ENCODE data around the gene ZBTB49. TPM values are rescaled to one million over a fixed set of nuclear protein-coding genes. Genes with fewer than 3 reads are reported as not detected.

Gene ZBTB49
- total and polyA plus RNA-seq, 2 donors (not counting 1 experiment from before 2014, with no cell fraction given) = 7.0 to 16.9 TPM

- POLR2A ChIA-PET = no interaction called here
- Histone ChIP-seq H2AFZ (ENCODE audit: insufficient read depth, low read depth, low read length, poor library complexity, severe bottlenecking) (no peak overlapping the region), H4K20me1 (ENCODE audit: control insufficient read depth, insufficient read depth, low read length, poor library complexity, severe bottlenecking) (no peaks in the 10 kb centered on the region), H3K4me3 (ENCODE audit: control extremely low read depth in 1 of 5, extremely low read depth in 1 of 5, insufficient read depth in 1 of 5, low read depth in 2 of 5, low read length in 4 of 5) (no peak overlapping the region), H3K9me3 (ENCODE audit: control extremely low read depth in 1 of 3, control insufficient read depth in 2 of 3, insufficient read depth in 1 of 3, low read length in 2 of 3) (no peaks in the 10 kb centered on the region), H3K4me2 (replicated peaks; ENCODE audit: low read depth, low read length, poor library complexity, severe bottlenecking) (no peak overlapping the region), H3K27ac (ENCODE audit: low read length in 2 of 2) (no peak overlapping the region), H3K4me1 (ENCODE audit: control insufficient read depth in 2 of 2, insufficient read depth in 2 of 2, low read length in 2 of 2) (no peaks in the 10 kb centered on the region), H3K79me2 (ENCODE audit: control insufficient read depth, insufficient read depth, low read length) (no peaks in the 10 kb centered on the region), H3K9ac (ENCODE audit: low read length) (no peak overlapping the region), H3K36me3 (replicated peaks in 1 of 2; ENCODE audit: control extremely low read depth in 1 of 2, control insufficient read depth in 1 of 2, extremely low read depth in 1 of 2, insufficient read depth in 2 of 2, low read length in 1 of 2) (peaks cover 1 to 22% of the 10 kb centered on the region in 2 experiments), H3K27me3 (replicated peaks in 1 of 4; ENCODE audit: control extremely low read depth in 1 of 4, control insufficient read depth in 3 of 4, insufficient read depth in 4 of 4, low read length in 3 of 4) (no peaks in the 10 kb centered on the region)
- H3K27ac Mint-ChIP-seq = no peak overlapping the region
- CTCF ChIA-PET = no interaction called here
- WGBS (ENCODE audit: insufficient coverage) = 99% methylated on average over 6 of the region's 9 CpGs
- H3K9me3 Mint-ChIP-seq (ENCODE audit: insufficient read depth) = no peaks in the 10 kb centered on the region
- no peaks in the 10 kb centered on the region for H3K27me3 Mint-ChIP-seq
- ATAC-seq (ENCODE audit: low read depth) (no peak), DNase-seq (no peak)
- TF ChIP-seq, protein P1, sequence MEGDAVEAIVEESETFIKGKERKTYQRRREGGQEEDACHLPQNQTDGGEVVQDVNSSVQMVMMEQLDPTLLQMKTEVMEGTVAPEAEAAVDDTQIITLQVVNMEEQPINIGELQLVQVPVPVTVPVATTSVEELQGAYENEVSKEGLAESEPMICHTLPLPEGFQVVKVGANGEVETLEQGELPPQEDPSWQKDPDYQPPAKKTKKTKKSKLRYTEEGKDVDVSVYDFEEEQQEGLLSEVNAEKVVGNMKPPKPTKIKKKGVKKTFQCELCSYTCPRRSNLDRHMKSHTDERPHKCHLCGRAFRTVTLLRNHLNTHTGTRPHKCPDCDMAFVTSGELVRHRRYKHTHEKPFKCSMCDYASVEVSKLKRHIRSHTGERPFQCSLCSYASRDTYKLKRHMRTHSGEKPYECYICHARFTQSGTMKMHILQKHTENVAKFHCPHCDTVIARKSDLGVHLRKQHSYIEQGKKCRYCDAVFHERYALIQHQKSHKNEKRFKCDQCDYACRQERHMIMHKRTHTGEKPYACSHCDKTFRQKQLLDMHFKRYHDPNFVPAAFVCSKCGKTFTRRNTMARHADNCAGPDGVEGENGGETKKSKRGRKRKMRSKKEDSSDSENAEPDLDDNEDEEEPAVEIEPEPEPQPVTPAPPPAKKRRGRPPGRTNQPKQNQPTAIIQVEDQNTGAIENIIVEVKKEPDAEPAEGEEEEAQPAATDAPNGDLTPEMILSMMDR (IDR thresholded peaks at IDR 0.05) = no peak
- TF ChIP-seq EZH2 (IDR thresholded peaks at IDR 0.05; ENCODE audit: borderline replicate concordance, insufficient read depth, low read depth, low read length, poor library complexity, severe bottlenecking) = no peak
- no peak overlapping the region for H3K4me3 Mint-ChIP-seq
- H3K4me1 Mint-ChIP-seq = no peaks in the 10 kb centered on the region
- intact Hi-C loops (cut with micrococcal nuclease) = no loop called here
These were observed 18.9 kb downstream of the ZBTB49 start for GRCh38 chr4:4308800-4309441.

DNA sequence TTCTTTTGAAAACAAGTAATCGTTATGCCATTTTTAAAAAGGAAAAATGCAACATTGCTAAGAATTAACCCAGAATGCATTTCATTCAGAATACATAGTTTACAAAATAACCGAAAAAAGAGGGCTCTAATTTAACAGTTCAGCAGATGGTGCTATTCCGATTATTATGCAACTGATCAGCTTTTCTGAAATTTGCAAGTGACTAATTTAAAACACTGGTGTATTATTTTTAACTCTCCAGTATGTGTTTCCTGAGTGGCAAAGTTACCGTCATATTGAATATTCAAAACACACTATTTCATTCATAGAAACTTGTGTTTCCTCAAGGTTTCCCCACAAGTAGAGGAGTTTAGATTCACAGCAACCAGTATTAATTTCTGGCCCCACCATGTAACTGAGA is 21.1 kb downstream of the ZBTB49 start:
- no peaks in the 10 kb centered on the region for H3K9me3 Mint-ChIP-seq (ENCODE audit: insufficient read depth)
- ATAC-seq (ENCODE audit: low read depth) = no peak
- CTCF ChIA-PET = no interaction called here
- H3K27me3 Mint-ChIP-seq = no peaks in the 10 kb centered on the region
- TF ChIP-seq EZH2 (IDR thresholded peaks at IDR 0.05; ENCODE audit: borderline replicate concordance, insufficient read depth, low read depth, low read length, poor library complexity, severe bottlenecking) = no peak
- TF ChIP-seq, protein P1 (IDR thresholded peaks at IDR 0.05) = no peak
- H3K27me3 ChIP-seq (replicated peaks in 1 of 4; ENCODE audit: control extremely low read depth in 1 of 4, control insufficient read depth in 3 of 4, insufficient read depth in 4 of 4, low read length in 3 of 4) = no peaks in the 10 kb centered on the region
- no peak overlapping the region for H3K27ac ChIP-seq (ENCODE audit: low read length in 2 of 2)
- no CpG with 5 or more reads among the region's 4 CpGs for WGBS (ENCODE audit: insufficient coverage)
- no peak overlapping the region for H2AFZ ChIP-seq (ENCODE audit: insufficient read depth, low read depth, low read length, poor library complexity, severe bottlenecking)
- H3K27ac Mint-ChIP-seq = no peak overlapping the region
- H3K79me2 ChIP-seq (ENCODE audit: control insufficient read depth, insufficient read depth, low read length) = no peaks in the 10 kb centered on the region
- no peaks in the 10 kb centered on the region for H3K4me1 ChIP-seq (ENCODE audit: control insufficient read depth in 2 of 2, insufficient read depth in 2 of 2, low read length in 2 of 2)
- intact Hi-C loops (cut with micrococcal nuclease) = no loop called here
- no peaks in the 10 kb centered on the region for H4K20me1 ChIP-seq (ENCODE audit: control insufficient read depth, insufficient read depth, low read length, poor library complexity, severe bottlenecking)
- POLR2A ChIA-PET = no interaction called here
- no peak for DNase-seq
- no peaks in the 10 kb centered on the region for H3K9me3 ChIP-seq (ENCODE audit: control extremely low read depth in 1 of 3, control insufficient read depth in 2 of 3, insufficient read depth in 1 of 3, low read length in 2 of 3)
- no peak overlapping the region for H3K4me3 Mint-ChIP-seq
- no peak overlapping the region for H3K4me2 ChIP-seq (replicated peaks; ENCODE audit: low read depth, low read length, poor library complexity, severe bottlenecking)
- peaks cover 7 to 39% of the 10 kb centered on the region in 2 experiments for H3K36me3 ChIP-seq (replicated peaks in 1 of 2; ENCODE audit: control extremely low read depth in 1 of 2, control insufficient read depth in 1 of 2, extremely low read depth in 1 of 2, insufficient read depth in 2 of 2, low read length in 1 of 2)
- no peaks in the 10 kb centered on the region for H3K4me1 Mint-ChIP-seq
- no peak overlapping the region for H3K9ac ChIP-seq (ENCODE audit: low read length)
- H3K4me3 ChIP-seq (ENCODE audit: control extremely low read depth in 1 of 5, extremely low read depth in 1 of 5, insufficient read depth in 1 of 5, low read depth in 2 of 5, low read length in 4 of 5) = no peak overlapping the region
